WTC11 (cell line): ENCODE data around the gene SH3PXD2A. TPM values are rescaled to one million over a fixed set of nuclear protein-coding genes. Genes with fewer than 3 reads are reported as not detected.

Experiments
- ATAC-seq: fragments of 200-7000 bp; cut with Tn5 transposase; 2 replicates; pipeline ENCODE4 v1.10.0; 2021; ENCODE audit warnings: mild to moderate bottlenecking, moderate library complexity
- CTCF ChIA-PET: fragments of 300-600 bp; sonication (Branson Sonifier 250); formaldehyde crosslinking; loops from one replicate; lab custom pipeline; 2021; ENCODE audit warnings: antibody characterized with exemption; lab: Charles Lee
- POLR2A ChIA-PET: fragments of 350-600 bp; sonication (Branson Sonifier 250); formaldehyde crosslinking; loops from one replicate; lab custom pipeline; 2021; ENCODE audit warnings: antibody characterized with exemption; lab: Charles Lee
- DNase-seq: peaks from one replicate; pipeline ENCODE4 v3.0.0; 2021; ENCODE audit warnings: low spot score
- H3K27ac Mint-ChIP-seq: 2 replicates; pipeline ENCODE4 v1.8.0; 2021; ENCODE audit warnings: mixed read lengths
- H3K27me3 Mint-ChIP-seq: 2 replicates; pipeline ENCODE4 v1.8.0; 2021; ENCODE audit warnings: low read depth, mild to moderate bottlenecking, moderate library complexity, mixed read lengths
- H3K36me3 Mint-ChIP-seq: 2 replicates; pipeline ENCODE4 v1.8.0; 2021; ENCODE audit warnings: mixed read lengths
- H3K4me1 Mint-ChIP-seq: 2 replicates; pipeline ENCODE4 v1.8.0; 2022; ENCODE audit warnings: mixed read lengths
- H3K4me3 Mint-ChIP-seq: 2 replicates; pipeline ENCODE4 v1.8.0; 2021; ENCODE audit warnings: mild to moderate bottlenecking, moderate library complexity, mixed read lengths
- H3K9me3 Mint-ChIP-seq: 2 replicates; pipeline ENCODE4 v1.8.0; 2021; ENCODE audit warnings: mixed read lengths
- AFF4 ChIP-seq: sonication (generic); formaldehyde crosslinking; IDR thresholded peaks from 2 replicates; pipeline ENCODE4 v1.8.1; 2023; ENCODE audit warnings: mild to moderate bottlenecking, missing genetic modification reagents, borderline replicate concordance
- CREM ChIP-seq: sonication (generic); formaldehyde crosslinking; IDR thresholded peaks from 2 replicates; pipeline ENCODE4 v1.8.1; 2022; ENCODE audit warnings: mild to moderate bottlenecking, missing genetic modification reagents, moderate library complexity
- FOXK1 ChIP-seq: sonication (generic); formaldehyde crosslinking; IDR thresholded peaks from 2 replicates; pipeline ENCODE4 v1.8.0; 2022; ENCODE audit warnings: mild to moderate bottlenecking, moderate library complexity, missing genetic modification reagents
- GRHL2 ChIP-seq: fragments of 250-450 bp; sonication (Bioruptor Pico); IDR thresholded peaks from 2 replicates; pipeline ENCODE4 v1.8.0; 2022; ENCODE audit warnings: mild to moderate bottlenecking, moderate library complexity; ENCODE audit not compliant: insufficient replicate concordance, severe bottlenecking
- IRF2 ChIP-seq: sonication (generic); formaldehyde crosslinking; IDR thresholded peaks from 2 replicates; pipeline ENCODE4 v1.8.0; 2022; ENCODE audit warnings: low read depth, missing genetic modification reagents, borderline replicate concordance
- NFYB ChIP-seq: sonication (generic); formaldehyde crosslinking; conservative IDR thresholded peaks from 2 replicates; pipeline ENCODE4 v1.8.0; 2022; ENCODE audit warnings: low read depth, missing genetic modification reagents
- TCF7 ChIP-seq: sonication (generic); formaldehyde crosslinking; IDR thresholded peaks from 2 replicates; pipeline ENCODE4 v1.8.0; 2022; ENCODE audit warnings: mild to moderate bottlenecking, low read depth, missing genetic modification reagents, moderate library complexity
- TEAD1 ChIP-seq: sonication (generic); formaldehyde crosslinking; IDR thresholded peaks from 2 replicates; pipeline ENCODE4 v1.8.0; 2022; ENCODE audit warnings: mild to moderate bottlenecking, missing genetic modification reagents
- USF1 ChIP-seq: sonication (generic); formaldehyde crosslinking; IDR thresholded peaks from 2 replicates; pipeline ENCODE4 v1.8.0; 2022; ENCODE audit warnings: mild to moderate bottlenecking, missing genetic modification reagents
- ZNF396 ChIP-seq: fragments of 250-450 bp; sonication (Bioruptor Pico); IDR thresholded peaks from 2 replicates; pipeline ENCODE4 v1.8.0; 2021; ENCODE audit warnings: mild to moderate bottlenecking, moderate library complexity, borderline replicate concordance
- ZNF423 ChIP-seq: fragments of 250-450 bp; sonication (Bioruptor Pico); IDR thresholded peaks from 2 replicates; pipeline ENCODE4 v2.1.2; 2022; ENCODE audit warnings: mild to moderate bottlenecking, moderate library complexity
- ZNF425 ChIP-seq: fragments of 250-450 bp; sonication (Bioruptor Pico); conservative IDR thresholded peaks from 2 replicates; pipeline ENCODE4 v1.9.0; 2021; ENCODE audit warnings: mild to moderate bottlenecking
- total RNA-seq: library from RNA; stranded (reverse); gene quantifications from 3 replicates; pipeline ENCODE4 v1.2.3, GENCODE V29; 2021
- TF ChIP-seq, protein P1 (sequence below): sonication (generic); formaldehyde crosslinking; IDR thresholded peaks from 2 replicates; pipeline ENCODE4 v1.8.0; 2023; ENCODE audit warnings: missing genetic modification reagents
- TF ChIP-seq, protein P2 (sequence below): sonication (generic); formaldehyde crosslinking; IDR thresholded peaks from 2 replicates; pipeline ENCODE4 v1.8.1; 2022; ENCODE audit warnings: low read depth, mild to moderate bottlenecking, moderate library complexity, missing genetic modification reagents, borderline replicate concordance
- TF ChIP-seq, protein P3 (sequence below): sonication (generic); formaldehyde crosslinking; IDR thresholded peaks from 2 replicates; pipeline ENCODE4 v1.8.1; 2022; ENCODE audit warnings: low read depth, missing genetic modification reagents, borderline replicate concordance
- TF ChIP-seq, protein P4 (sequence below): sonication (generic); formaldehyde crosslinking; IDR thresholded peaks from 2 replicates; pipeline ENCODE4 v1.8.0; 2022; ENCODE audit warnings: mild to moderate bottlenecking, missing genetic modification reagents

SH3PXD2A gene
- total RNA-seq, 1 experiment from 2014 or later: 15.7 TPM

DNA sequence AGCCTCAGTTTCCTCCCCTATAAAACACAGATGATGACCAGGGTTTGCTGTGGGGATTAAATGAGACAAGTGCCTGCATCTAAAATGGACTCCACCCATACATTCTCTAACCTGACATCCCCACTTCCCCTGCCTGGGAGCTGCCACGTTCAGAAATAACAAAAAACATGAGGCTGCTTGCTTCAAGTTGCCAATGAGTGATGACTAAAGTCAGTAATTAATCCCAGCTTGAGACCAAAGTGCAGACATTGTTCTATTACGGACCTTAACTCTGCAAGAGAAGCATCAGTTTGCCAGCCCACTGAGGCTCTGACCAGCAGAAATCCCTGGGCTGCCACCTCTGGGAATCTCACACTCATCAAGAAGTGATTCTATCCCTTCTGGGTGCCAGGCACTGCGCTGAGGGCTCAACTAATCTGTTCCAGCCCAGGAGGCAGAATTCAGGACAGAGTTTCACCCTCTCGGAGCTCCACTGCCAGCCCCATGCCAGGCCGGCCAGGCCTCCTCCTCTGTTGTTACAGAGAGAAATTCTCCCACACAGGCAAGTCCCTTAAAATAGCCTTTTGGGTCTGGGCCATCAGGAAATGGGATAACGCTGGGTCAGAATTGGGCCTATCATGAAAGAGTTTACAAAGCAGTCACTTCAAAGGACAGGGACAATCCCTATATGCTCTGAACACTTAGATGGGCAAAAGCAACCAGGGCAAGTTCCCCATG, 11.4 kb downstream of the SH3PXD2A start:
- H3K27ac Mint-ChIP-seq: no peak overlapping the region
- DNase-seq (no peak), ATAC-seq (no peak)
- peaks cover 55% of the 10 kb centered on the region for H3K4me1 Mint-ChIP-seq
- H3K4me3 Mint-ChIP-seq: no peak overlapping the region
- ChIA-PET POLR2A (no interaction called here), CTCF (interaction anchor here (1.4 kb wide), 1 partner anchor 11 kb away, joined by 3 read pairs; the partner anchor contains the start of gene SH3PXD2A)
- no peaks in the 10 kb centered on the region for H3K36me3 Mint-ChIP-seq
- no peaks in the 10 kb centered on the region for H3K9me3 Mint-ChIP-seq
- no peak for TF ChIP-seq TCF7 (CRISPR knock-in tag)
- TF ChIP-seq, protein P1, sequence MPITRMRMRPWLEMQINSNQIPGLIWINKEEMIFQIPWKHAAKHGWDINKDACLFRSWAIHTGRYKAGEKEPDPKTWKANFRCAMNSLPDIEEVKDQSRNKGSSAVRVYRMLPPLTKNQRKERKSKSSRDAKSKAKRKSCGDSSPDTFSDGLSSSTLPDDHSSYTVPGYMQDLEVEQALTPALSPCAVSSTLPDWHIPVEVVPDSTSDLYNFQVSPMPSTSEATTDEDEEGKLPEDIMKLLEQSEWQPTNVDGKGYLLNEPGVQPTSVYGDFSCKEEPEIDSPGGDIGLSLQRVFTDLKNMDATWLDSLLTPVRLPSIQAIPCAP (CRISPR knock-in tag): no peak
- no peak for TF ChIP-seq ZNF425
- TF ChIP-seq TEAD1 (CRISPR knock-in tag): no peak
- no peak for TF ChIP-seq USF1
- TF ChIP-seq CREM (CRISPR knock-in tag): no peak
- TF ChIP-seq AFF4 (CRISPR knock-in tag): no peak
- H3K27me3 Mint-ChIP-seq: no peaks in the 10 kb centered on the region

DNA sequence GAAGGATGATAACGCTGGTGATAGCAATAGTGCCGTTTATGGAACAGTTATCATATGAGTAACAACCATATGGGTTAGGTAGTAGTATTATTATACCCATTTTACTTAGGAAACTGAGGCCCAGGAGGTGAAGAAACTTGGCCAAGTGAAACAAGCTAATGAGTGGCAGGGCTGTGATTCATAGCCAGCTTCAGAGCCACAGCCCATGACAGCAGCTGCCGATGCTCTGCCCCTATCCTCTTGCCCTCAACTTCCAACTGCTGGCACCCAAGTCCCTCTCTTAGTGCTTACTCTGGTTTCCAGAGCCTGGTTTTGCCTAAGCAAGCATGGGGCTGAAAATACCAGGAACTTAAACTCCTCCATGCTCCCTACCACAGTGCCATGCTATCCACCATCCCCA, 12.3 kb downstream of the SH3PXD2A start:
- Mint-ChIP-seq H3K36me3 (no peaks in the 10 kb centered on the region), H3K27ac (no peak overlapping the region), H3K4me1 (peaks cover 60% of the 10 kb centered on the region), H3K4me3 (no peak overlapping the region), H3K27me3 (no peaks in the 10 kb centered on the region), H3K9me3 (no peaks in the 10 kb centered on the region)
- ChIA-PET POLR2A (interaction anchor here (0.6 kb wide), 1 partner anchor 178 kb away, joined by 3 read pairs; no protein-coding TSS in a partner anchor), CTCF (no interaction called here)
- DNase-seq: no peak
- ATAC-seq: no peak
- TF ChIP-seq FOXK1 (CRISPR knock-in tag) (no peak), IRF2 (CRISPR knock-in tag) (no peak), NFYB (no peak), ZNF396 (CRISPR knock-in tag) (no peak), AFF4 (CRISPR knock-in tag) (no peak), GRHL2 (no peak), ZNF423 (CRISPR knock-in tag) (no peak)
- TF ChIP-seq, protein P2, sequence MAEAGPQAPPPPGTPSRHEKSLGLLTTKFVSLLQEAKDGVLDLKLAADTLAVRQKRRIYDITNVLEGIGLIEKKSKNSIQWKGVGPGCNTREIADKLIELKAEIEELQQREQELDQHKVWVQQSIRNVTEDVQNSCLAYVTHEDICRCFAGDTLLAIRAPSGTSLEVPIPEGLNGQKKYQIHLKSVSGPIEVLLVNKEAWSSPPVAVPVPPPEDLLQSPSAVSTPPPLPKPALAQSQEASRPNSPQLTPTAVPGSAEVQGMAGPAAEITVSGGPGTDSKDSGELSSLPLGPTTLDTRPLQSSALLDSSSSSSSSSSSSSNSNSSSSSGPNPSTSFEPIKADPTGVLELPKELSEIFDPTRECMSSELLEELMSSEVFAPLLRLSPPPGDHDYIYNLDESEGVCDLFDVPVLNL: no peak
- TF ChIP-seq, protein P3, sequence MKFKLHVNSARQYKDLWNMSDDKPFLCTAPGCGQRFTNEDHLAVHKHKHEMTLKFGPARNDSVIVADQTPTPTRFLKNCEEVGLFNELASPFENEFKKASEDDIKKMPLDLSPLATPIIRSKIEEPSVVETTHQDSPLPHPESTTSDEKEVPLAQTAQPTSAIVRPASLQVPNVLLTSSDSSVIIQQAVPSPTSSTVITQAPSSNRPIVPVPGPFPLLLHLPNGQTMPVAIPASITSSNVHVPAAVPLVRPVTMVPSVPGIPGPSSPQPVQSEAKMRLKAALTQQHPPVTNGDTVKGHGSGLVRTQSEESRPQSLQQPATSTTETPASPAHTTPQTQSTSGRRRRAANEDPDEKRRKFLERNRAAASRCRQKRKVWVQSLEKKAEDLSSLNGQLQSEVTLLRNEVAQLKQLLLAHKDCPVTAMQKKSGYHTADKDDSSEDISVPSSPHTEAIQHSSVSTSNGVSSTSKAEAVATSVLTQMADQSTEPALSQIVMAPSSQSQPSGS (CRISPR knock-in tag): no peak
- TF ChIP-seq, protein P4, sequence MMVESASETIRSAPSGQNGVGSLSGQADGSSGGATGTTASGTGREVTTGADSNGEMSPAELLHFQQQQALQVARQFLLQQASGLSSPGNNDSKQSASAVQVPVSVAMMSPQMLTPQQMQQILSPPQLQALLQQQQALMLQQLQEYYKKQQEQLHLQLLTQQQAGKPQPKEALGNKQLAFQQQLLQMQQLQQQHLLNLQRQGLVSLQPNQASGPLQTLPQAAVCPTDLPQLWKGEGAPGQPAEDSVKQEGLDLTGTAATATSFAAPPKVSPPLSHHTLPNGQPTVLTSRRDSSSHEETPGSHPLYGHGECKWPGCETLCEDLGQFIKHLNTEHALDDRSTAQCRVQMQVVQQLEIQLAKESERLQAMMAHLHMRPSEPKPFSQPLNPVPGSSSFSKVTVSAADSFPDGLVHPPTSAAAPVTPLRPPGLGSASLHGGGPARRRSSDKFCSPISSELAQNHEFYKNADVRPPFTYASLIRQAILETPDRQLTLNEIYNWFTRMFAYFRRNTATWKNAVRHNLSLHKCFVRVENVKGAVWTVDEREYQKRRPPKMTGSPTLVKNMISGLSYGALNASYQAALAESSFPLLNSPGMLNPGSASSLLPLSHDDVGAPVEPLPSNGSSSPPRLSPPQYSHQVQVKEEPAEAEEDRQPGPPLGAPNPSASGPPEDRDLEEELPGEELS (CRISPR knock-in tag): no peak
